ENCODE measurements around the gene ADGRF3. TPM values are rescaled to one million over a fixed set of nuclear protein-coding genes. Genes with fewer than 3 reads are reported as not detected.

Gene ADGRF3
- total RNA-seq, 1 experiment from 2014 or later = 0.39 TPM

GRCh38 chr2:26344581-26345282 is 1.9 kb downstream of the ADGRF3 start:
- ChIA-PET POLR2A (ENCODE audit: low non-redundant PET) (interaction anchor here (0.6 kb wide), 1 partner anchor 280 kb away, joined by 3 read pairs; no protein-coding TSS in a partner anchor), CTCF (no interaction called here)
- H3K9me3 ChIP-seq (ENCODE audit: low read depth, low read length, poor library complexity, severe bottlenecking) = no peaks in the 10 kb centered on the region
- intact Hi-C loops (cut with micrococcal nuclease; ENCODE audit: unreplicated experiment) = no loop called here
- H3K4me1 ChIP-seq (ENCODE audit: insufficient read depth, low read length, poor library complexity, severe bottlenecking) = peaks cover 33% of the 10 kb centered on the region
- no TSS peak for BruUV-seq (replicated peaks)
- no peaks in the 10 kb centered on the region for H3K36me3 ChIP-seq (ENCODE audit: insufficient read depth, low read length, poor library complexity, severe bottlenecking)
- peak overlapping the region; percentile 78 for H3K4me3 ChIP-seq (ENCODE audit: low read depth, low read length, poor library complexity, severe bottlenecking)
- DNase-seq (ENCODE audit: low spot score) = peak; percentile 21
- peak overlapping the region; percentile 84 for H3K27ac ChIP-seq (ENCODE audit: low read depth, low read length, poor library complexity, severe bottlenecking)
- TF ChIP-seq, protein P1, sequence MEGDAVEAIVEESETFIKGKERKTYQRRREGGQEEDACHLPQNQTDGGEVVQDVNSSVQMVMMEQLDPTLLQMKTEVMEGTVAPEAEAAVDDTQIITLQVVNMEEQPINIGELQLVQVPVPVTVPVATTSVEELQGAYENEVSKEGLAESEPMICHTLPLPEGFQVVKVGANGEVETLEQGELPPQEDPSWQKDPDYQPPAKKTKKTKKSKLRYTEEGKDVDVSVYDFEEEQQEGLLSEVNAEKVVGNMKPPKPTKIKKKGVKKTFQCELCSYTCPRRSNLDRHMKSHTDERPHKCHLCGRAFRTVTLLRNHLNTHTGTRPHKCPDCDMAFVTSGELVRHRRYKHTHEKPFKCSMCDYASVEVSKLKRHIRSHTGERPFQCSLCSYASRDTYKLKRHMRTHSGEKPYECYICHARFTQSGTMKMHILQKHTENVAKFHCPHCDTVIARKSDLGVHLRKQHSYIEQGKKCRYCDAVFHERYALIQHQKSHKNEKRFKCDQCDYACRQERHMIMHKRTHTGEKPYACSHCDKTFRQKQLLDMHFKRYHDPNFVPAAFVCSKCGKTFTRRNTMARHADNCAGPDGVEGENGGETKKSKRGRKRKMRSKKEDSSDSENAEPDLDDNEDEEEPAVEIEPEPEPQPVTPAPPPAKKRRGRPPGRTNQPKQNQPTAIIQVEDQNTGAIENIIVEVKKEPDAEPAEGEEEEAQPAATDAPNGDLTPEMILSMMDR (conservative IDR thresholded peaks at IDR 0.05; ENCODE audit: low read depth, low read length) = no peak
- TF ChIP-seq EZH2 (IDR thresholded peaks at IDR 0.05; ENCODE audit: borderline replicate concordance, low read depth, low read length, poor library complexity, severe bottlenecking) = no peak
- no peaks in the 10 kb centered on the region for H3K27me3 ChIP-seq (replicated peaks; ENCODE audit: insufficient read depth, low read depth, low read length, poor library complexity)

DNA sequence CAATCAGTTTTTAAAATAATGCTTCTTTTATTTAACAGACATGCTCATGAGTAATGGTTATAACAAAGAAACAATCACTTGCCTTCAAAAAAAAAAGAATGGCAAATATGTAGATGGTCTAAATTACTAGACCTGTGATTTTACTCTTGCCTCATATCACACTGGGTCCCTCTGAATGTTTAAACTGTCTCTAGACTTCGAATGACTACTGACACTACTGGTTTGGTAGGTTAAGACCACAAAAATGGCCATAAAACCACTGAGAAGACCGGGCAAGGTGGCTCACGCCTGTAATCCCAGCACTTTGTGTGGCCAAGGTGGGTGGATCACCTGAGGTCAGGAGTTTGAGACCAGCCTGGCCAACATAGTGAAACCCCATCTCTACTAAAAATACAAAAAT is 5.8 kb downstream of the ADGRF3 start:
- DNase-seq (ENCODE audit: low spot score) = no peak
- BruUV-seq (replicated peaks) = no TSS peak
- TF ChIP-seq, protein P1 (conservative IDR thresholded peaks at IDR 0.05; ENCODE audit: low read depth, low read length) = no peak
- no peak for TF ChIP-seq EZH2 (IDR thresholded peaks at IDR 0.05; ENCODE audit: borderline replicate concordance, low read depth, low read length, poor library complexity, severe bottlenecking)
- intact Hi-C loops (cut with micrococcal nuclease; ENCODE audit: unreplicated experiment) = no loop called here
- Histone ChIP-seq H3K27me3 (replicated peaks; ENCODE audit: insufficient read depth, low read depth, low read length, poor library complexity) (no peaks in the 10 kb centered on the region), H3K4me1 (ENCODE audit: insufficient read depth, low read length, poor library complexity, severe bottlenecking) (peaks cover 20% of the 10 kb centered on the region), H3K4me3 (ENCODE audit: low read depth, low read length, poor library complexity, severe bottlenecking) (no peak overlapping the region), H3K9me3 (ENCODE audit: low read depth, low read length, poor library complexity, severe bottlenecking) (no peaks in the 10 kb centered on the region), H3K27ac (ENCODE audit: low read depth, low read length, poor library complexity, severe bottlenecking) (no peak overlapping the region), H3K36me3 (ENCODE audit: insufficient read depth, low read length, poor library complexity, severe bottlenecking) (no peaks in the 10 kb centered on the region)
- CTCF ChIA-PET = no interaction called here
- POLR2A ChIA-PET (ENCODE audit: low non-redundant PET) = no interaction called here

- CTCF ChIA-PET = no interaction called here
- Histone ChIP-seq H3K27ac (ENCODE audit: low read depth, low read length, poor library complexity, severe bottlenecking) (no peak overlapping the region), H3K4me3 (ENCODE audit: low read depth, low read length, poor library complexity, severe bottlenecking) (no peak overlapping the region), H3K9me3 (ENCODE audit: low read depth, low read length, poor library complexity, severe bottlenecking) (no peaks in the 10 kb centered on the region), H3K36me3 (ENCODE audit: insufficient read depth, low read length, poor library complexity, severe bottlenecking) (no peaks in the 10 kb centered on the region), H3K4me1 (ENCODE audit: insufficient read depth, low read length, poor library complexity, severe bottlenecking) (peaks cover 2% of the 10 kb centered on the region), H3K27me3 (replicated peaks; ENCODE audit: insufficient read depth, low read depth, low read length, poor library complexity) (no peaks in the 10 kb centered on the region)
- POLR2A ChIA-PET (ENCODE audit: low non-redundant PET) = no interaction called here
- no peak for DNase-seq (ENCODE audit: low spot score)
- TF ChIP-seq EZH2 (IDR thresholded peaks at IDR 0.05; ENCODE audit: borderline replicate concordance, low read depth, low read length, poor library complexity, severe bottlenecking) = no peak
- TF ChIP-seq, protein P1 (conservative IDR thresholded peaks at IDR 0.05; ENCODE audit: low read depth, low read length) = no peak
- no TSS peak for BruUV-seq (replicated peaks)
- intact Hi-C loops (cut with micrococcal nuclease; ENCODE audit: unreplicated experiment) = no loop called here
Observed at GRCh38 chr2:26337298-26337697, 9.3 kb downstream of the ADGRF3 start.
